Measurements from ENCODE around the gene ALDH1A2.

Gene ALDH1A2

DNA sequence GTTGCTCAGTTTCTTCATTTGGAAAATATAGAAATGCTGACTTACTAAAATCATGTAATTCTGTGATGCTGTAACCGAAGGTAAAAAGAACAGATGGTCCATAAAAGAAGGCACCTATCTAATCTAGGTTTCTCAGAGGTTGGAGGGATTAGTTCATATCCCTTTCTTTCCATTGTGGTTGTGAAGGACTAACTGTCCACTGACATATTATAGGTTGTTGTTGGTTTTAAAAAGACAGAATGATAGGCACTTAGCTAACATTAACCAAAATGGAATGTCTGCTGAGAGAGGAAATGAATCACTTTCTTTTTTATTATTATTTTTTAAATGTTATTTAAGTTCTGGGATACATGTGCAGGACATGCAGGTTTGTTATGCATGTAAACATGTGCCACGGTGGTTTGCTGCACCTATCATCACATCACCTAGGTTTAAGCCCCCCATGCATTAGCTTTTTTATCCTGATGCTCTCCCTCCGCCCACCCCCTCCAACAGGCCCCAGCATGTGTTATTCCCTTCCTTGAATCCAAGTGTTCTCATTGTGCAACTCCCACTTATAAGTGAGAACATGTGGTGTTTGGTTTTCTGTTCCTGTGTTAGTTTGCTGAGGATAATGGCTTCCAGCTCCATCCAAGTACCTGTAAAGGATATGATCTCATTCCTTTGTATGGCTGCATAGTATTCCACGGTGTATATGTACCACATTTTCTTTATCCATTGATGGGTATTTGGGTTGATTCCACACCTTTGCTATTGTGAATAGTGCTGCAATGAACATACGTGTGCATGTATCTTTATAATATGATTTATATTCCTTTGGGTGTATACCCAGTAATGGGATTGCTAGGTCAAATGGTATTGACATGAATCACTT, 45.8 kb downstream of the ALDH1A2 start:
- H4K20me1 ChIP-seq (ENCODE audit: control insufficient read depth, insufficient read depth, low read depth, low read length) = no peaks in the 10 kb centered on the region
- H3K4me1 ChIP-seq (ENCODE audit: control insufficient read depth, low read length) = no peaks in the 10 kb centered on the region
- no peak overlapping the region for H3K4me2 ChIP-seq (ENCODE audit: low read length)
- no peaks in the 10 kb centered on the region for H3K9me2 ChIP-seq (replicated peaks; ENCODE audit: control insufficient read depth, low read length)
- H3K4me3 ChIP-seq (ENCODE audit: low read length) = no peak overlapping the region
- H3K27me3 ChIP-seq (ENCODE audit: control insufficient read depth, low read length) = peaks cover 4% of the 10 kb centered on the region; the same call in 1 of the 2 replicates
- TF ChIP-seq EZH2phosphoT487 (IDR thresholded peaks at IDR 0.05; ENCODE audit: borderline replicate concordance, low read length) = no peak
- TF ChIP-seq, protein P1, sequence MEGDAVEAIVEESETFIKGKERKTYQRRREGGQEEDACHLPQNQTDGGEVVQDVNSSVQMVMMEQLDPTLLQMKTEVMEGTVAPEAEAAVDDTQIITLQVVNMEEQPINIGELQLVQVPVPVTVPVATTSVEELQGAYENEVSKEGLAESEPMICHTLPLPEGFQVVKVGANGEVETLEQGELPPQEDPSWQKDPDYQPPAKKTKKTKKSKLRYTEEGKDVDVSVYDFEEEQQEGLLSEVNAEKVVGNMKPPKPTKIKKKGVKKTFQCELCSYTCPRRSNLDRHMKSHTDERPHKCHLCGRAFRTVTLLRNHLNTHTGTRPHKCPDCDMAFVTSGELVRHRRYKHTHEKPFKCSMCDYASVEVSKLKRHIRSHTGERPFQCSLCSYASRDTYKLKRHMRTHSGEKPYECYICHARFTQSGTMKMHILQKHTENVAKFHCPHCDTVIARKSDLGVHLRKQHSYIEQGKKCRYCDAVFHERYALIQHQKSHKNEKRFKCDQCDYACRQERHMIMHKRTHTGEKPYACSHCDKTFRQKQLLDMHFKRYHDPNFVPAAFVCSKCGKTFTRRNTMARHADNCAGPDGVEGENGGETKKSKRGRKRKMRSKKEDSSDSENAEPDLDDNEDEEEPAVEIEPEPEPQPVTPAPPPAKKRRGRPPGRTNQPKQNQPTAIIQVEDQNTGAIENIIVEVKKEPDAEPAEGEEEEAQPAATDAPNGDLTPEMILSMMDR (IDR thresholded peaks at IDR 0.05; ENCODE audit: low read depth, low read length, poor library complexity, severe bottlenecking) = no peak
- H3K27ac ChIP-seq (ENCODE audit: low read depth, low read length) = no peak overlapping the region
- H3K79me2 ChIP-seq (ENCODE audit: control insufficient read depth, low read length) = no peaks in the 10 kb centered on the region
- no peaks in the 10 kb centered on the region for H3F3A ChIP-seq (ENCODE audit: control insufficient read depth, insufficient read depth)
- no peaks in the 10 kb centered on the region for H3K36me3 ChIP-seq (ENCODE audit: control insufficient read depth, low read length)
- H3K9me3 ChIP-seq (ENCODE audit: control insufficient read depth, insufficient read depth, low read length) = no peaks in the 10 kb centered on the region

DNA sequence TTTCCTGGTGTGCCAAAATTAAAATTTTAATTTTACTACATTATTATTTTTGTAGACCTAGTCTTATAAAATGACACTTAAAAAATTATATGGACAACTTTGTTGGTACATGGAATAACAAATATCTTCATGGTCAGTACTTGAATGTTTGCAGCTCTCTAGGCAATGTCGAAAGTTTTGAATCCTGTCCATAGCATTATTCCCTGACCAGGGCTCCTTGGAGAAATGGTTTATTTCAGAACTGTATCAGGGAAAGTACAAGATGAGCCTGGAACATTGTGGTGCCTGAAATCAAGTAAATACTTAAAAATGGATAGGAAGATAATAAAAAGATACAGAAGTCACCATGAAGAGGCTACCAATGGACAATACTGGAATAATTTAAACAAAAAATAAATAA, 47.6 kb downstream of the ALDH1A2 start:
- H3K9me3 ChIP-seq (ENCODE audit: control insufficient read depth, insufficient read depth, low read length) = no peaks in the 10 kb centered on the region

DNA sequence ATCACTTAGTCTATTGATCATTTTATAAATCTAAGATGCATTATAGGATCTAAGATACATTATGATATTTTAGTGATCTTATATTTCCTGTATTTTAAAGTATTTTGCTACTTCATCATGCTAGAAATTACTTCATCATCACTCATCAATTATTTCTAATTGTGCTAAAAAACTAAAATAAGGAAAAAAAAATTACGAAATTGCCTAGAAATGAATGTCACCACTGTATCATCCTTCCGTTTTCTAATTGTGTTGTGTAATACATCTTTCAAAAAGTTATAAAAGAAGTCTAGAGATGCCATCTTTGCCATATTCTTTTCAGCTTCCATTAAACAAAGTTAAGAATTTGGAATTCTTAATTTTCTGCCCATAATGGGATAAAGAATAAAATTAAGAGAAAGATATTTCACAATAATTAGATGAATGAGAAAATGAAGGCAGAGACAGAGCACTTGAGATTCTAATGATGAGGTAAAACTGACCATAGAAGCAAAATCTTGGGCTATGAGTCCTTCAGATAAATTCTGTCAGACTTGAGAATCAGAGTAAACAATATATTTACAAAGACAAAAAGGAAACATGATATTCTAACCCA, 48.8 kb downstream of the ALDH1A2 start:
- H3K9me3 ChIP-seq (ENCODE audit: control insufficient read depth, insufficient read depth, low read length) = no peaks in the 10 kb centered on the region
- H3K79me2 ChIP-seq (ENCODE audit: control insufficient read depth, low read length) = no peaks in the 10 kb centered on the region
- peaks cover 4% of the 10 kb centered on the region; the same call in 1 of the 2 replicates for H3K27me3 ChIP-seq (ENCODE audit: control insufficient read depth, low read length)
- no peaks in the 10 kb centered on the region for H4K20me1 ChIP-seq (ENCODE audit: control insufficient read depth, insufficient read depth, low read depth, low read length)
- no peak overlapping the region for H3K4me2 ChIP-seq (ENCODE audit: low read length)
- no peaks in the 10 kb centered on the region; the same call in 1 of the 2 replicates for H3K9me2 ChIP-seq (replicated peaks; ENCODE audit: control insufficient read depth, low read length)
- no peaks in the 10 kb centered on the region for H3F3A ChIP-seq (ENCODE audit: control insufficient read depth, insufficient read depth)
- no peaks in the 10 kb centered on the region for H3K4me1 ChIP-seq (ENCODE audit: control insufficient read depth, low read length)
- no peaks in the 10 kb centered on the region for H3K36me3 ChIP-seq (ENCODE audit: control insufficient read depth, low read length)
- no peak overlapping the region for H3K4me3 ChIP-seq (ENCODE audit: low read length)
- no peak overlapping the region for H3K27ac ChIP-seq (ENCODE audit: low read depth, low read length)
- TF ChIP-seq, protein P1 (IDR thresholded peaks at IDR 0.05; ENCODE audit: low read depth, low read length, poor library complexity, severe bottlenecking) = no peak
- no peak for TF ChIP-seq EZH2phosphoT487 (IDR thresholded peaks at IDR 0.05; ENCODE audit: borderline replicate concordance, low read length)

More for the DNA sequence above, 47.6 kb downstream of the ALDH1A2 start:
- H3K27ac ChIP-seq (ENCODE audit: low read depth, low read length) = no peak overlapping the region
- H3F3A ChIP-seq (ENCODE audit: control insufficient read depth, insufficient read depth) = no peaks in the 10 kb centered on the region
- H4K20me1 ChIP-seq (ENCODE audit: control insufficient read depth, insufficient read depth, low read depth, low read length) = no peaks in the 10 kb centered on the region
- H3K27me3 ChIP-seq (ENCODE audit: control insufficient read depth, low read length) = peaks cover 4% of the 10 kb centered on the region; the same call in 1 of the 2 replicates
- no peaks in the 10 kb centered on the region for H3K9me2 ChIP-seq (replicated peaks; ENCODE audit: control insufficient read depth, low read length)
- H3K79me2 ChIP-seq (ENCODE audit: control insufficient read depth, low read length) = no peaks in the 10 kb centered on the region
- no peaks in the 10 kb centered on the region for H3K4me1 ChIP-seq (ENCODE audit: control insufficient read depth, low read length)
- H3K36me3 ChIP-seq (ENCODE audit: control insufficient read depth, low read length) = no peaks in the 10 kb centered on the region
- H3K4me3 ChIP-seq (ENCODE audit: low read length) = no peak overlapping the region
- TF ChIP-seq, protein P1 (IDR thresholded peaks at IDR 0.05; ENCODE audit: low read depth, low read length, poor library complexity, severe bottlenecking) = no peak
- no peak for TF ChIP-seq EZH2phosphoT487 (IDR thresholded peaks at IDR 0.05; ENCODE audit: borderline replicate concordance, low read length)
- H3K4me2 ChIP-seq (ENCODE audit: low read length) = no peak overlapping the region
